Upper lobe of left lung (tissue), 6 donors: Measurements from ENCODE around the gene KLRB1. TPM values are rescaled to one million over a fixed set of nuclear protein-coding genes. Genes with fewer than 3 reads are reported as not detected.

Experiments used
- small RNA-seq, 4 donors: library from RNA; depleted of rRNA; stranded (forward); fragments of <200 nt; gene quantifications; one replicate each; pipeline ENCODE3, GENCODE V24; 2016
- total RNA-seq, 6 donors: library from RNA; depleted of rRNA in 4 of 6; stranded (reverse); fragments of >200 nt in 4 of 6; gene quantifications; one replicate each; pipeline versions ENCODE4 v1.1.0 to v1.2.1, GENCODE V29; 2016 to 2021
- donor health status: DM: no; HTN: no; CAD: no; lungs with moderate emphysema.
- donor health status: DM: no; HTN: yes; CAD: no; lungs with severe emphysema.

Gene KLRB1
- total RNA-seq, 6 donors from 2014 or later: 1.3 to 7.6 (median 3.0) TPM; not detected in 1

Small RNAs within 50 kb of the gene (small RNA-seq; reads per million reads assigned to genes)
- gene AC010186.4 (0 reads per million in 4 donors), gene RNU6-700P (0 reads per million in 4 donors)

Other genes starting within 250 kb of the KLRB1 start
- 10 to 100 TPM in 3 of 6 donors, 1 to 10 TPM in 3; 7.0 to 34.8 (median 12.2) TPM for gene CLEC2D, start 61.8 kb upstream of the KLRB1 start, total RNA-seq
- gene CLECL1, start 125.2 kb upstream of the KLRB1 start, total RNA-seq: 10 to 100 TPM in 1 of 6 donors, 1 to 10 TPM in 1, under 1 TPM in 1, not detected in 3; 0.98 to 33.5 (median 1.0) TPM
- gene CD69, start 153.0 kb upstream of the KLRB1 start, total RNA-seq: 10 to 100 TPM in 3 of 6 donors, 1 to 10 TPM in 3; 2.8 to 25.2 (median 10.6) TPM
- gene KLRF1, start 219.6 kb upstream of the KLRB1 start, total RNA-seq: 1 to 10 TPM in 4 of 6 donors, not detected in 2; 1.2 to 6.9 (median 2.0) TPM